Fibroblast of lung (primary cell): ENCODE measurements around the gene THOP1.
"Not testable (repeated sequence)": the region's sequence is repeated elsewhere in the genome, so short reads cannot be mapped to it uniquely, and the experiment has no call there.

Source experiments
- CTCF ChIP-seq, 2 donors: IDR thresholded peaks in 1 of 2; conservative IDR thresholded peaks in 1 of 2; 1 replicate in 1 of 2; 2 replicates in 1 of 2; pipeline ENCODE4 v1.5.1; 2011 to 2012; ENCODE audit warnings: low read length in 2 of 2, control low read depth in 1 of 2, inconsistent platforms in 1 of 2, low read depth in 1 of 2, mild to moderate bottlenecking in 1 of 2
- EZH2 ChIP-seq: IDR thresholded peaks from 2 replicates; pipeline ENCODE4 v1.5.1; 2012; ENCODE audit warnings: low read length, control low read depth, mild to moderate bottlenecking; ENCODE audit errors: missing control alignments

GRCh38 chr19:2792666-2793065 lies 7.4 kb downstream of the THOP1 start:
- TF ChIP-seq CTCF (conservative IDR thresholded peaks at IDR 0.05 in 1 of 2, IDR thresholded peaks at IDR 0.05 in 1 of 2; ENCODE audit: low read depth in 1 of 2, low read length in 2 of 2); EZH2: not testable (repeated sequence)
